HEK293 (cell line): ENCODE results near the gene ZNF451.

Experiments
- CTCF ChIA-PET: fragments of 350-600 bp; formaldehyde crosslinking; extraction: SDS; loops from one replicate; lab custom pipeline; 2021; ENCODE audit warnings: antibody characterized with exemption; lab: Yijun Ruan, JAX
- POLR2A ChIA-PET: fragments of 300-600 bp; formaldehyde crosslinking; extraction: SDS; loops from one replicate; lab custom pipeline; 2020; ENCODE audit warnings: antibody characterized with exemption, inconsistent platforms; lab: Yijun Ruan, JAX
- H3K27ac ChIP-seq: fragments of 200-500 bp; sonication (Bioruptor generic); 2 replicates; pipeline ENCODE4 v1.5.1; 2014; ENCODE audit warnings: low read depth, low read length, control low read depth, inconsistent platforms; ENCODE audit errors: extremely low read depth
- H3K36me3 ChIP-seq, 2 experiments: fragments of 200-500 bp in 1 of 2; sonication (Bioruptor generic) in 1 of 2; 1 replicate in 1 of 2; 2 replicates in 1 of 2; pipeline ENCODE4 v1.5.1; 2014 to 2017; ENCODE audit warnings: inconsistent platforms in 2 of 2, low read length in 2 of 2; ENCODE audit not compliant: control insufficient read depth in 2 of 2, insufficient read depth in 1 of 2
- H3K4me1 ChIP-seq: fragments of 200-500 bp; sonication (Bioruptor generic); 2 replicates; pipeline ENCODE4 v1.5.1; 2014; ENCODE audit warnings: mild to moderate bottlenecking, low read length, inconsistent platforms; ENCODE audit not compliant: control insufficient read depth, insufficient read depth
- H3K4me3 ChIP-seq: 2 replicates; pipeline ENCODE4 v1.5.1; 2011; ENCODE audit warnings: low read depth, mild to moderate bottlenecking, control low read depth, low read length, moderate library complexity
- H3K9me3 ChIP-seq: fragments of 200-500 bp; sonication (Bioruptor generic); 2 replicates; pipeline ENCODE4 v1.5.1; 2014; ENCODE audit warnings: low read depth, low read length, inconsistent platforms; ENCODE audit not compliant: control insufficient read depth, insufficient read depth
- ATF2 ChIP-seq: fragments of 450-650 bp; formaldehyde crosslinking; IDR thresholded peaks from 2 replicates; pipeline ENCODE4 v1.5.1; 2016; ENCODE audit warnings: missing biosample characterization, missing genetic modification characterization, low read depth
- FEZF1 ChIP-seq: fragments of 450-650 bp; formaldehyde crosslinking; IDR thresholded peaks from 2 replicates; pipeline ENCODE4 v1.5.1; 2016; ENCODE audit warnings: missing biosample characterization, missing genetic modification characterization
- IKZF3 ChIP-seq: fragments of 450-650 bp; IDR thresholded peaks from 2 replicates; pipeline ENCODE4 v1.5.0; 2018; ENCODE audit warnings: missing biosample characterization, mild to moderate bottlenecking, missing genetic modification characterization, moderate library complexity
- KLF7 ChIP-seq: fragments of 450-650 bp; formaldehyde crosslinking; IDR thresholded peaks from 2 replicates; pipeline ENCODE4 v1.5.1; 2016; ENCODE audit warnings: missing biosample characterization, missing genetic modification characterization, borderline replicate concordance
- KLF9 ChIP-seq: fragments of 450-650 bp; formaldehyde crosslinking; IDR thresholded peaks from 2 replicates; pipeline ENCODE4 v1.5.1; 2016; ENCODE audit warnings: missing biosample characterization, missing genetic modification characterization, low read depth
- PRDM6 ChIP-seq: fragments of 450-650 bp; formaldehyde crosslinking; IDR thresholded peaks from 2 replicates; pipeline ENCODE4 v1.5.1; 2017; ENCODE audit warnings: missing biosample characterization, missing genetic modification characterization
- SETDB1 ChIP-seq: IDR thresholded peaks from one replicate; pipeline ENCODE4 v1.6.1; 2017; ENCODE audit warnings: mild to moderate bottlenecking, low read length, moderate library complexity, mixed read lengths; ENCODE audit not compliant: insufficient read length
- SP7 ChIP-seq: fragments of 450-650 bp; formaldehyde crosslinking; IDR thresholded peaks from 2 replicates; pipeline ENCODE4 v1.5.1; 2016; ENCODE audit warnings: missing biosample characterization, missing genetic modification characterization
- TRIM28 ChIP-seq: IDR thresholded peaks from 2 replicates; pipeline ENCODE4 v1.6.1; 2011; ENCODE audit warnings: low read length, control low read depth, borderline replicate concordance
- ZBTB17 ChIP-seq: fragments of 450-650 bp; formaldehyde crosslinking; IDR thresholded peaks from 2 replicates; pipeline ENCODE4 v1.5.1; 2016; ENCODE audit warnings: missing biosample characterization, missing genetic modification characterization
- ZNF112 ChIP-seq: fragments of 450-650 bp; formaldehyde crosslinking; IDR thresholded peaks from 2 replicates; pipeline ENCODE4 v1.5.0; 2017; ENCODE audit warnings: missing biosample characterization, missing genetic modification characterization
- ZNF138 ChIP-seq: fragments of 450-650 bp; formaldehyde crosslinking; IDR thresholded peaks from 2 replicates; pipeline ENCODE4 v1.5.1; 2016; ENCODE audit warnings: missing biosample characterization, missing genetic modification characterization, borderline replicate concordance
- ZNF155 ChIP-seq: fragments of 450-650 bp; formaldehyde crosslinking; IDR thresholded peaks from 2 replicates; pipeline ENCODE4 v1.5.1; 2016; ENCODE audit warnings: missing biosample characterization, missing genetic modification characterization
- ZNF23 ChIP-seq: fragments of 450-650 bp; formaldehyde crosslinking; IDR thresholded peaks from 2 replicates; pipeline ENCODE4 v1.5.1; 2016; ENCODE audit warnings: missing biosample characterization, missing genetic modification characterization, borderline replicate concordance
- ZNF292 ChIP-seq: fragments of 450-650 bp; formaldehyde crosslinking; IDR thresholded peaks from 2 replicates; pipeline ENCODE4 v1.5.1; 2016; ENCODE audit warnings: low read depth, missing biosample characterization, missing genetic modification characterization, borderline replicate concordance
- ZNF362 ChIP-seq: fragments of 450-650 bp; formaldehyde crosslinking; IDR thresholded peaks from 2 replicates; pipeline ENCODE4 v1.5.1; 2016; ENCODE audit warnings: missing biosample characterization, missing genetic modification characterization
- ZNF391 ChIP-seq: fragments of 450-650 bp; formaldehyde crosslinking; IDR thresholded peaks from 2 replicates; pipeline ENCODE4 v1.5.1; 2016; ENCODE audit warnings: low read depth, missing biosample characterization, missing genetic modification characterization, borderline replicate concordance
- ZNF394 ChIP-seq: fragments of 450-650 bp; formaldehyde crosslinking; IDR thresholded peaks from 2 replicates; pipeline ENCODE4 v1.5.1; 2016; ENCODE audit warnings: missing biosample characterization, missing genetic modification characterization, mild to moderate bottlenecking, moderate library complexity, borderline replicate concordance
- ZNF629 ChIP-seq: fragments of 450-650 bp; formaldehyde crosslinking; IDR thresholded peaks from 2 replicates; pipeline ENCODE4 v1.5.1; 2017; ENCODE audit warnings: missing biosample characterization, missing genetic modification characterization
- ZNF76 ChIP-seq: fragments of 450-650 bp; formaldehyde crosslinking; IDR thresholded peaks from 2 replicates; pipeline ENCODE4; 2016; ENCODE audit warnings: low read depth, missing biosample characterization, missing genetic modification characterization, borderline replicate concordance
- ZNF843 ChIP-seq: fragments of 450-650 bp; formaldehyde crosslinking; IDR thresholded peaks from 2 replicates; pipeline ENCODE4 v1.5.1; 2016; ENCODE audit warnings: missing biosample characterization, missing genetic modification characterization
- ZSCAN23 ChIP-seq: fragments of 450-650 bp; formaldehyde crosslinking; IDR thresholded peaks from 2 replicates; pipeline ENCODE4 v1.5.1; 2016; ENCODE audit warnings: missing biosample characterization, missing genetic modification characterization
- ZSCAN30 ChIP-seq: fragments of 450-650 bp; IDR thresholded peaks from 2 replicates; pipeline ENCODE4 v1.5.1; 2018; ENCODE audit warnings: missing biosample characterization, mild to moderate bottlenecking, missing genetic modification characterization, moderate library complexity
- TF ChIP-seq, protein P1 (sequence below): fragments of 450-650 bp; formaldehyde crosslinking; IDR thresholded peaks from 2 replicates; pipeline ENCODE4 v1.5.1; 2016; ENCODE audit warnings: missing biosample characterization, missing genetic modification characterization

Gene ZNF451

GRCh38 chr6:57158658-57159057, 68.7 kb downstream of the ZNF451 start:
- POLR2A ChIA-PET, result interaction anchor here (0.7 kb wide), 1 partner anchor 66 kb away, joined by 5 read pairs; no protein-coding TSS in a partner anchor
- CTCF ChIA-PET, result interaction anchor here (0.9 kb wide), 1 partner anchor 17 kb away, joined by 3 read pairs; no protein-coding TSS in a partner anchor
- H3K4me1 ChIP-seq, result no peaks in the 10 kb centered on the region

GRCh38 chr6:57159127-57159526, 69.1 kb downstream of the ZNF451 start:
- Histone ChIP-seq H3K4me3 (no peak overlapping the region), H3K27ac (no peak overlapping the region), H3K4me1 (no peaks in the 10 kb centered on the region), H3K9me3 (no peaks in the 10 kb centered on the region), H3K36me3 (peaks cover 21% of the 10 kb centered on the region in 2 experiments)
- POLR2A ChIA-PET, result interaction anchor here (0.7 kb wide), 1 partner anchor 67 kb away, joined by 5 read pairs; no protein-coding TSS in a partner anchor
- TF ChIP-seq FEZF1 (tag by site-specific recombination) (no peak), ZNF362 (no peak), ZSCAN23 (tag by site-specific recombination) (no peak), ZSCAN30 (tag by site-specific recombination) (no peak), ZBTB17 (tag by site-specific recombination) (no peak), ZNF292 (tag by site-specific recombination) (no peak), ATF2 (tag by site-specific recombination) (no peak), SP7 (tag by site-specific recombination) (no peak), ZNF391 (tag by site-specific recombination) (no peak), KLF9 (no peak), ZNF629 (tag by site-specific recombination) (no peak), ZNF76 (tag by site-specific recombination) (no peak), ZNF23 (no peak), ZNF155 (no peak), ZNF394 (tag by site-specific recombination) (no peak), TRIM28 (no peak), ZNF138 (tag by site-specific recombination) (no peak)
- TF ChIP-seq, protein P1, sequence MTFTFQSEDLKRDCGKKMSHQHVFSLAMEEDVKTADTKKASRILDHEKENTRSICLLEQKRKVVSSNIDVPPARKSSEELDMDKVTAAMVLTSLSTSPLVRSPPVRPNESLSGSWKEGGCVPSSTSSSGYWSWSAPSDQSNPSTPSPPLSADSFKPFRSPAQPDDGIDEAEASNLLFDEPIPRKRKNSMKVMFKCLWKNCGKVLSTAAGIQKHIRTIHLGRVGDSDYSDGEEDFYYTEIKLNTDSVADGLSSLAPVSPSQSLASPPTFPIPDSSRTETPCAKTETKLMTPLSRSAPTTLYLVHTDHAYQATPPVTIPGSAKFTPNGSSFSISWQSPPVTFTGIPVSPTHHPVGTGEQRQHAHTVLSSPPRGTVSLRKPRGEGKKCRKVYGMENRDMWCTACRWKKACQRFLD (tag by site-specific recombination), result no peak
- CTCF ChIA-PET, result interaction anchor here (0.9 kb wide), 1 partner anchor 17 kb away, joined by 3 read pairs; no protein-coding TSS in a partner anchor

More at GRCh38 chr6:57158658-57159057, 68.7 kb downstream of the ZNF451 start:
- Histone ChIP-seq H3K27ac (no peak overlapping the region), H3K9me3 (no peaks in the 10 kb centered on the region), H3K36me3 (peaks cover 23 to 25% of the 10 kb centered on the region in 2 experiments), H3K4me3 (no peak overlapping the region)
- TF ChIP-seq KLF7 (tag by site-specific recombination) (no peak), IKZF3 (no peak), ZNF112 (tag by site-specific recombination) (no peak), ZNF843 (tag by site-specific recombination) (no peak), SETDB1 (no peak), PRDM6 (no peak)
